HL-60 (cell line): ENCODE data around the gene PRAC2.
"Not testable (repeated sequence)": the region's sequence is repeated elsewhere in the genome, so short reads cannot be mapped to it uniquely, and the experiment has no call there.

Source experiments
- CTCF ChIP-seq: IDR thresholded peaks from one replicate; pipeline ENCODE4 v1.5.1; 2011; ENCODE audit warnings: low read length, control low read depth, inconsistent platforms; ENCODE audit not compliant: insufficient read depth
- REST ChIP-seq: IDR thresholded peaks from 2 replicates; pipeline ENCODE4 v1.6.1; 2012; ENCODE audit warnings: low read depth; ENCODE audit not compliant: insufficient replicate concordance

DNA sequence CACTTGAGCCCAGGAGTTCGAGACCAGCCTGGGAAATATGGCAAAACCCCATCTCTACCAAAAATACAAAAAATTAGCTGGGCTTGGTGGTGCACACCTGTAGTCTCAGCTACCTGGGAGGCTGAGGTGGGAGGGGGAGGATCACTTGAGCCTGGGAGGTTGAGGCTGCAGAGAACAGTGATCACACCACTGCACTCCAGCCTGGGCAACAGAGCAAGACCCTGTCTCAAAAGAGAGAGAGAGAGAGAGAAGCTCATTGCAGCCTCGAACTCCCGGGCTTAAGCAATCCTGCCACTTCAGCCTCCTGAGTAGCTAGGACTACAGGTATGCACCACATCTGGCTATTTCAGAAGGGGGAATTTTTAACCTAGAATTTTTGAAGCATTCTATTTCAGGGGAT is 6.4 kb upstream of the PRAC2 start:
- not testable (repeated sequence) for TF ChIP-seq CTCF, REST
